H1 (cell line): ENCODE results near the gene MADD. TPM values are rescaled to one million over a fixed set of nuclear protein-coding genes. Genes with fewer than 3 reads are reported as not detected.

Experiments used
- CTCF ChIA-PET: fragments of 300-600 bp; sonication (Branson Sonifier 250); formaldehyde crosslinking; loops from one replicate; lab custom pipeline; 2021; ENCODE audit not compliant: partially characterized antibody; lab: Charles Lee
- POLR2A ChIA-PET: fragments of 300-600 bp; sonication (Branson Sonifier 250); formaldehyde crosslinking; loops from one replicate; lab custom pipeline; 2021; ENCODE audit warnings: inconsistent platforms; ENCODE audit not compliant: partially characterized antibody; lab: Charles Lee
- DNase-seq, 2 experiments: peaks; one replicate each; pipeline versions ENCODE4 v3.0.0 to v3.0.0-alpha.2; 2010 to 2022; ENCODE audit warnings: low spot score in 2 of 2, low read depth in 1 of 2, mixed read lengths in 1 of 2
- FAIRE-seq: peaks from 2 replicates; lab custom pipeline; 2011; peaks lifted over from hg19 to GRCh38; lab: Jason Lieb, UNC
- H2AFZ ChIP-seq: 2 replicates; pipeline ENCODE4 v1.8.1; 2012; ENCODE audit warnings: low read length, inconsistent platforms
- H2AK5ac ChIP-seq: 2 replicates; pipeline ENCODE4 v1.6.1; 2013; ENCODE audit warnings: low read depth, low read length
- H2BK120ac ChIP-seq: replicated peaks from 2 replicates; pipeline ENCODE3; 2013; ENCODE audit warnings: low read depth, low read length, inconsistent platforms
- H2BK12ac ChIP-seq: 2 replicates; pipeline ENCODE4 v1.6.1; 2013; ENCODE audit warnings: low read depth, low read length
- H2BK15ac ChIP-seq: 2 replicates; pipeline ENCODE4 v1.6.1; 2013; ENCODE audit warnings: low read length
- H2BK20ac ChIP-seq: 2 replicates; pipeline ENCODE4 v1.6.1; 2013; ENCODE audit warnings: low read length
- H2BK5ac ChIP-seq: 2 replicates; pipeline ENCODE4 v1.6.1; 2013; ENCODE audit warnings: low read depth, low read length
- H3K14ac ChIP-seq: 2 replicates; pipeline ENCODE4 v1.6.1; 2013; ENCODE audit warnings: inconsistent platforms; ENCODE audit not compliant: insufficient read length
- H3K18ac ChIP-seq: 2 replicates; pipeline ENCODE4 v1.6.1; 2013; ENCODE audit warnings: low read length; ENCODE audit errors: extremely low read depth
- H3K23ac ChIP-seq: 2 replicates; pipeline ENCODE4 v1.6.1; 2013; ENCODE audit warnings: inconsistent platforms; ENCODE audit not compliant: insufficient read length
- H3K23me2 ChIP-seq: 2 replicates; pipeline ENCODE4 v1.6.1; 2013; ENCODE audit warnings: low read depth, low read length
- H3K27ac ChIP-seq: 2 replicates; pipeline ENCODE4 v1.6.1; 2011; ENCODE audit warnings: low read depth, low read length, inconsistent platforms
- H3K27me3 ChIP-seq, 4 experiments: replicated peaks in 1 of 4; 1 replicate in 1 of 4; 2 replicates in 3 of 4; pipeline versions ENCODE4 v1.6.1 to v1.8.1; 2011 to 2013; ENCODE audit warnings: low read length in 3 of 4, mild to moderate bottlenecking in 3 of 4, inconsistent platforms in 2 of 4, mixed read lengths in 2 of 4, moderate library complexity in 1 of 4; ENCODE audit not compliant: control insufficient read depth in 3 of 4, insufficient read depth in 3 of 4; ENCODE audit errors: extremely low read depth in 1 of 4
- H3K36me3 ChIP-seq, 4 experiments: 2 replicates each; pipeline versions ENCODE4 v1.6.1 to v1.8.1; 2011 to 2013; ENCODE audit warnings: mild to moderate bottlenecking in 4 of 4, low read length in 3 of 4, moderate library complexity in 2 of 4, control low read depth in 1 of 4, inconsistent platforms in 1 of 4; ENCODE audit not compliant: insufficient read depth in 4 of 4, control insufficient read depth in 2 of 4
- H3K4ac ChIP-seq: replicated peaks from 2 replicates; pipeline ENCODE3; 2013; ENCODE audit warnings: low read length, low read depth, mixed read lengths, inconsistent platforms; ENCODE audit not compliant: insufficient read length
- H3K4me1 ChIP-seq, 4 experiments: replicated peaks in 1 of 4; 1 replicate in 1 of 4; 2 replicates in 3 of 4; pipeline versions ENCODE4 v1.6.1 to v1.8.1; 2011 to 2013; ENCODE audit warnings: low read length in 3 of 4, inconsistent platforms in 2 of 4, mixed read lengths in 1 of 4; ENCODE audit not compliant: insufficient read depth in 4 of 4, control insufficient read depth in 3 of 4
- H3K4me2 ChIP-seq, 2 experiments: 2 replicates each; pipeline versions ENCODE4 v1.6.1 to v1.8.1; 2011 to 2013; ENCODE audit warnings: low read depth in 2 of 2, low read length in 2 of 2, control low read depth in 1 of 2, inconsistent platforms in 1 of 2, mild to moderate bottlenecking in 1 of 2; ENCODE audit not compliant: insufficient read depth in 1 of 2
- H3K4me3 ChIP-seq, 4 experiments: fragments of 200-600, 300-600 bp in 1 of 4; sonication (generic), shearing (Covaris generic), sonication (Bioruptor Twin) in 1 of 4; 2 replicates each; pipeline versions ENCODE4 v1.5.1 to v1.8.1; 2011 to 2016; ENCODE audit warnings: low read length in 4 of 4, low read depth in 3 of 4, control low read depth in 2 of 4, inconsistent platforms in 2 of 4, mild to moderate bottlenecking in 2 of 4, mixed read lengths in 1 of 4, moderate library complexity in 1 of 4; ENCODE audit not compliant: insufficient read depth in 2 of 4; ENCODE audit errors: extremely low read depth in 1 of 4
- H3K56ac ChIP-seq: replicated peaks from 2 replicates; pipeline ENCODE3; 2013; ENCODE audit warnings: low read depth, mild to moderate bottlenecking, mixed read lengths, low read length, inconsistent platforms; ENCODE audit not compliant: insufficient read length
- H3K79me1 ChIP-seq: 2 replicates; pipeline ENCODE4 v1.6.1; 2013; ENCODE audit warnings: low read depth, low read length, control low read depth
- H3K79me2 ChIP-seq, 2 experiments: 2 replicates each; pipeline versions ENCODE4 v1.6.1 to v1.8.1; 2012 to 2013; ENCODE audit warnings: low read length in 2 of 2, mild to moderate bottlenecking in 2 of 2, inconsistent platforms in 1 of 2; ENCODE audit not compliant: insufficient read depth in 2 of 2, control insufficient read depth in 1 of 2
- H3K9ac ChIP-seq, 4 experiments: replicated peaks in 1 of 4; 1 replicate in 1 of 4; 2 replicates in 3 of 4; pipeline versions ENCODE4 v1.6.1 to v1.8.1; 2011 to 2013; ENCODE audit warnings: low read depth in 3 of 4, low read length in 3 of 4, control low read depth in 2 of 4, mild to moderate bottlenecking in 2 of 4, moderate library complexity in 2 of 4, inconsistent platforms in 1 of 4; ENCODE audit errors: extremely low read depth in 1 of 4
- H3K9me3 ChIP-seq, 2 experiments: 2 replicates each; pipeline versions ENCODE4 v1.6.1 to v1.8.1; 2012 to 2013; ENCODE audit warnings: mild to moderate bottlenecking in 2 of 2, moderate library complexity in 2 of 2, control low read depth in 1 of 2, inconsistent platforms in 1 of 2, low read depth in 1 of 2, low read length in 1 of 2, mixed read lengths in 1 of 2; ENCODE audit not compliant: insufficient read depth in 2 of 2
- H4K20me1 ChIP-seq, 2 experiments: replicated peaks in 1 of 2; 2 replicates each; pipeline versions ENCODE3 to v1.8.1; 2011 to 2013; ENCODE audit warnings: inconsistent platforms in 2 of 2, low read length in 2 of 2, mild to moderate bottlenecking in 1 of 2; ENCODE audit not compliant: insufficient read depth in 2 of 2, control insufficient read depth in 1 of 2
- H4K5ac ChIP-seq: 2 replicates; pipeline ENCODE4 v1.6.1; 2013; ENCODE audit warnings: low read length, low read depth, mixed read lengths, inconsistent platforms; ENCODE audit not compliant: insufficient read length
- H4K8ac ChIP-seq: 2 replicates; pipeline ENCODE4 v1.8.0; 2013; ENCODE audit warnings: mild to moderate bottlenecking, moderate library complexity, low read length, inconsistent platforms; ENCODE audit not compliant: insufficient read depth; ENCODE audit errors: extremely low read depth
- H4K91ac ChIP-seq: replicated peaks from 2 replicates; pipeline ENCODE3; 2013; ENCODE audit warnings: low read length, mixed read lengths, inconsistent platforms; ENCODE audit not compliant: insufficient read length
- EZH2 ChIP-seq: fragments of 200-600 bp; sonication (generic); IDR thresholded peaks from 2 replicates; pipeline ENCODE4 v1.7.1; 2012; ENCODE audit warnings: low read depth, mild to moderate bottlenecking, moderate library complexity, low read length, inconsistent platforms; ENCODE audit not compliant: severe bottlenecking
- KDM1A ChIP-seq: fragments of 200-600, 300-600 bp; sonication (generic); IDR thresholded peaks from 2 replicates; pipeline ENCODE4 v1.7.1; 2016; ENCODE audit warnings: mild to moderate bottlenecking, low read length, borderline replicate concordance
- KDM5A ChIP-seq: fragments of 200-600 bp; IDR thresholded peaks from 2 replicates; pipeline ENCODE4 v1.7.1; 2012; ENCODE audit warnings: mild to moderate bottlenecking, low read length, inconsistent platforms, mixed read lengths
- TAF7 ChIP-seq: optimal IDR thresholded peaks from 2 replicates; pipeline ENCODE3; 2011; ENCODE audit warnings: low read depth, mild to moderate bottlenecking, inconsistent platforms, low read length, moderate library complexity, borderline replicate concordance
- TCF12 ChIP-seq: IDR thresholded peaks from 2 replicates; pipeline ENCODE4 v1.6.1; 2011; ENCODE audit warnings: low read depth, mild to moderate bottlenecking, low read length
- WGBS, 2 experiments: shearing (Covaris generic) in 1 of 2; methylation state at CpG; one replicate each; pipeline versions ENCODE4 v1.1.6 to v1.1.7; 2013 to 2015; ENCODE audit warnings: low lambda C conversion rate in 2 of 2, mixed read lengths in 2 of 2, inconsistent platforms in 1 of 2, low coverage in 1 of 2, missing lambda C conversion rate in 1 of 2; ENCODE audit not compliant: insufficient replicate concordance in 2 of 2, insufficient coverage in 1 of 2, insufficient read length in 1 of 2; ENCODE audit errors: extremely low coverage in 1 of 2, missing lambda C conversion rate in 1 of 2; 5-methylcytosine and 5-hydroxymethylcytosine counted together
- polyA plus RNA-seq, 7 experiments: library from polyadenylated mRNA; depleted of rRNA in 3 of 7; stranded (reverse) in 5 of 7; unstranded in 2 of 7; fragments of >200 nt in 5 of 7; fragments of 200-250 nt in 2 of 7; gene quantifications; 1 replicate in 5 of 7; 2 replicates in 1 of 7; 4 replicates in 1 of 7; pipeline versions ENCODE4 v1.2.1 to v1.2.3, GENCODE V29; 2011 to 2013; ENCODE audit warnings: missing spikeins in 2 of 7, mixed read lengths in 2 of 7
- total RNA-seq: library from RNA; stranded (reverse); fragmentation: NEBNext Ultra II Directional; extraction: Animal tissue kit (Norgen Biotek cat#: 25700); gene quantifications from 2 replicates; pipeline ENCODE4 v1.2.1, GENCODE V29; 2021
- TF ChIP-seq, protein P1 (sequence below): IDR thresholded peaks from 2 replicates; pipeline ENCODE4 v1.6.1; 2012; ENCODE audit warnings: low read length, inconsistent platforms
- TF ChIP-seq, protein P2 (sequence below): IDR thresholded peaks from 2 replicates; pipeline ENCODE4 v1.6.1; 2011; ENCODE audit warnings: low read length, improper control_type of control experiment

The MADD gene
- total and polyA plus RNA-seq, 2 of the 8 experiments (the other 6 are each of a cell fraction or from before 2014, with no cell fraction given), result 32.5 to 45.4 TPM

DNA sequence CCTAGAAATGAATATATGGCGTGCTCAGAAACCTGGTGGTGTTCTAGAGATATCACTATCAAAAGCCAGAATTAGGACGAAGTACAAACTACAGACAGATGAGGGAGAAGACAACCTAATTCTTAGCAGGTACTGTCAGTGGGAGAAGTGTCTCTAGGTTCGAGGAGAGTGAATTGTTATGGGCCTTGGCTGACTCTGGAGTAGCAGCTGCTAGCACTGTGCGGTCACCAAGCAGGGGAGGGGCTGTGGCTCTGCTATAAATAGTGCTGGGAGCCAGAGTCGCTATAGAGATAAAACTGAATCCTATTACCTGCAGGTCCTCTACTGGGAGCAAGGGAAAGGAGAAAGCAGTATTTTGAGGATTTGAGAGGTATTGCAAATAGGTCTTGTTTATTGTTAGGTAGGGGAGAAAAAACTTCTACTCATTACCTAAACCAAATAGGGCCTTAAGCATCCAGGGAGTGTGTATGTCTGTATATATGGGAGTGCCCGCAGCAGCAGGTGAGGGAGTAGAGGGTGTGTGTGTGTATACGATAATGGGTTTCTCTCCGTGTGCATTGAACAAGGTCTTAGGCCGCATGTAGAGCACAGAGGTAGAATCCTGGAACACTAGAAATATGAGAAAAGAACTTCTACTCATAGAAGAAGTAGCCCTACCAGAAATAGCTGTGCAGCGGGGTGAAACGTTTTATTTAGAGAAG is 2.2 kb downstream of the MADD start:
- no peak overlapping the region for H4K8ac ChIP-seq
- no peaks in the 10 kb centered on the region for H3K27me3 ChIP-seq
- no peak for TF ChIP-seq TAF7
- TF ChIP-seq, protein P1, sequence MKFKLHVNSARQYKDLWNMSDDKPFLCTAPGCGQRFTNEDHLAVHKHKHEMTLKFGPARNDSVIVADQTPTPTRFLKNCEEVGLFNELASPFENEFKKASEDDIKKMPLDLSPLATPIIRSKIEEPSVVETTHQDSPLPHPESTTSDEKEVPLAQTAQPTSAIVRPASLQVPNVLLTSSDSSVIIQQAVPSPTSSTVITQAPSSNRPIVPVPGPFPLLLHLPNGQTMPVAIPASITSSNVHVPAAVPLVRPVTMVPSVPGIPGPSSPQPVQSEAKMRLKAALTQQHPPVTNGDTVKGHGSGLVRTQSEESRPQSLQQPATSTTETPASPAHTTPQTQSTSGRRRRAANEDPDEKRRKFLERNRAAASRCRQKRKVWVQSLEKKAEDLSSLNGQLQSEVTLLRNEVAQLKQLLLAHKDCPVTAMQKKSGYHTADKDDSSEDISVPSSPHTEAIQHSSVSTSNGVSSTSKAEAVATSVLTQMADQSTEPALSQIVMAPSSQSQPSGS, result no peak
- no peak for TF ChIP-seq TCF12
- TF ChIP-seq KDM5A, result no peak
- TF ChIP-seq, protein P2, sequence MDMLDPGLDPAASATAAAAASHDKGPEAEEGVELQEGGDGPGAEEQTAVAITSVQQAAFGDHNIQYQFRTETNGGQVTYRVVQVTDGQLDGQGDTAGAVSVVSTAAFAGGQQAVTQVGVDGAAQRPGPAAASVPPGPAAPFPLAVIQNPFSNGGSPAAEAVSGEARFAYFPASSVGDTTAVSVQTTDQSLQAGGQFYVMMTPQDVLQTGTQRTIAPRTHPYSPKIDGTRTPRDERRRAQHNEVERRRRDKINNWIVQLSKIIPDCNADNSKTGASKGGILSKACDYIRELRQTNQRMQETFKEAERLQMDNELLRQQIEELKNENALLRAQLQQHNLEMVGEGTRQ, result no peak
- no peak for TF ChIP-seq EZH2
- no peak for TF ChIP-seq KDM1A
- no peaks in the 10 kb centered on the region for H3K9me3 ChIP-seq
- peaks cover 0 to 48% of the 10 kb centered on the region in 2 experiments; a peak in 3 of 4 replicates for H3K79me2 ChIP-seq
- H2BK12ac ChIP-seq, result no peak overlapping the region
- H3K4me1 ChIP-seq, result peaks cover 14 to 25% (median 17%) of the 10 kb centered on the region in 4 experiments
- FAIRE-seq, result no peak
- no peak overlapping the region for H4K91ac ChIP-seq
- H4K20me1 ChIP-seq, result peaks cover 8 to 17% of the 10 kb centered on the region in 2 experiments
- H2AFZ ChIP-seq, result no peak overlapping the region
- H3K9ac ChIP-seq, result no peak overlapping the region
- H3K56ac ChIP-seq, result no peak overlapping the region
- H2BK120ac ChIP-seq, result no peak overlapping the region
- H3K18ac ChIP-seq, result no peak overlapping the region
- H3K36me3 ChIP-seq, result peaks cover 0 to 24% (median 18%) of the 10 kb centered on the region in 4 experiments; a peak in 5 of 8 replicates
- H3K4me3 ChIP-seq, result no peak overlapping the region
- CTCF ChIA-PET, result interaction anchor here (0.8 to 7.4 kb wide), 15 partner anchors 9 to 160 kb away, joined by 3 to 72 read pairs (median 5); partner anchors contain the start of genes MYBPC3 and NR1H3
- peak overlapping the region in 1 of 2 experiments; percentile 7; a peak in 1 of 4 replicates for H3K4me2 ChIP-seq
- no peak overlapping the region for H3K23ac ChIP-seq
- no peak overlapping the region for H2BK5ac ChIP-seq
- no peak for DNase-seq
- POLR2A ChIA-PET, result interaction anchor here (0.7 to 4.0 kb wide), 5 partner anchors 12 to 502 kb away, joined by 3 to 26 read pairs (median 4); partner anchors contain the start of genes ACP2 and NR1H3
- H3K79me1 ChIP-seq, result peaks cover 20% of the 10 kb centered on the region
- H2AK5ac ChIP-seq, result no peak overlapping the region
- WGBS, 2 experiments, result 85% methylated on average over 11 of the region's 11 CpGs; no CpG with 5 or more reads in 1 of the 2 experiments
- no peak overlapping the region for H2BK15ac ChIP-seq
- H3K4ac ChIP-seq, result no peak overlapping the region
- H4K5ac ChIP-seq, result no peak overlapping the region
- peaks cover 13% of the 10 kb centered on the region for H3K23me2 ChIP-seq
- no peak overlapping the region for H3K27ac ChIP-seq
- H3K14ac ChIP-seq, result no peak overlapping the region
- no peak overlapping the region for H2BK20ac ChIP-seq
